HepG2 (cell line): ENCODE results near the gene CIITA. TPM values are rescaled to one million over a fixed set of nuclear protein-coding genes. Genes with fewer than 3 reads are reported as not detected.

ENCODE experiments used
- EHMT2 ChIP-seq: fragments of 200-600 bp; sonication (generic); IDR thresholded peaks from 2 replicates; pipeline ENCODE4 v1.7.0; 2017; ENCODE audit warnings: antibody characterized with exemption, low read depth, low read length, borderline replicate concordance
- ELF1 ChIP-seq: sonication (generic); formaldehyde crosslinking; IDR thresholded peaks from 2 replicates; pipeline ENCODE4 v1.4.0; 2020; ENCODE audit warnings: missing genetic modification reagents
- EZH2 ChIP-seq: conservative IDR thresholded peaks from 2 replicates; pipeline ENCODE4 v1.6.1; 2012; ENCODE audit warnings: mild to moderate bottlenecking, low read depth, low read length, moderate library complexity
- HNF1B ChIP-seq: sonication (generic); formaldehyde crosslinking; IDR thresholded peaks from 2 replicates; pipeline ENCODE4 v1.5.1; 2020; ENCODE audit warnings: mild to moderate bottlenecking, moderate library complexity, missing genetic modification reagents
- IKZF5 ChIP-seq: IDR thresholded peaks from 2 replicates; pipeline ENCODE4 v1.6.1; 2018; ENCODE audit warnings: missing genetic modification reagents, mild to moderate bottlenecking, missing compliant biosample characterization
- MED1 ChIP-seq: sonication (generic); formaldehyde crosslinking; IDR thresholded peaks from 2 replicates; pipeline ENCODE4 v1.4.0; 2020; ENCODE audit warnings: missing genetic modification reagents
- MYPOP ChIP-seq: sonication (generic); formaldehyde crosslinking; IDR thresholded peaks from 2 replicates; pipeline ENCODE4 v1.8.1; 2023; ENCODE audit warnings: mild to moderate bottlenecking, moderate library complexity, missing genetic modification reagents
- NFYC ChIP-seq: IDR thresholded peaks from 2 replicates; pipeline ENCODE4 v1.6.1; 2016; ENCODE audit warnings: missing genetic modification reagents, missing compliant biosample characterization
- NKX3-1 ChIP-seq: sonication (generic); formaldehyde crosslinking; IDR thresholded peaks from 2 replicates; pipeline ENCODE4 v1.5.0; 2020; ENCODE audit warnings: missing genetic modification reagents
- PHF8 ChIP-seq: sonication (generic); formaldehyde crosslinking; IDR thresholded peaks from 2 replicates; pipeline ENCODE4 v1.5.0; 2020; ENCODE audit warnings: missing genetic modification reagents
- SALL1 ChIP-seq: sonication (generic); formaldehyde crosslinking; IDR thresholded peaks from 2 replicates; pipeline ENCODE4 v1.8.0; 2022; ENCODE audit warnings: mild to moderate bottlenecking, missing genetic modification reagents
- SKI ChIP-seq: fragments of 450-650 bp; IDR thresholded peaks from one replicate; pipeline ENCODE4 v1.6.1; 2018; ENCODE audit warnings: mild to moderate bottlenecking; ENCODE audit not compliant: partially characterized antibody
- SPEN ChIP-seq: sonication (generic); formaldehyde crosslinking; IDR thresholded peaks from 2 replicates; pipeline ENCODE4 v1.5.1; 2020; ENCODE audit warnings: low read depth, mild to moderate bottlenecking, missing genetic modification reagents
- SYNCRIP ChIP-seq: fragments of 200-400 bp; formaldehyde crosslinking; IDR thresholded peaks from 2 replicates; pipeline ENCODE4 v1.6.1; 2018; ENCODE audit warnings: mild to moderate bottlenecking, low read depth, low read length; ENCODE audit not compliant: insufficient read depth
- TEAD2 ChIP-seq: sonication (generic); formaldehyde crosslinking; IDR thresholded peaks from 2 replicates; pipeline ENCODE4 v1.9.0; 2021; ENCODE audit warnings: missing genetic modification reagents
- ZFY ChIP-seq: sonication (generic); formaldehyde crosslinking; IDR thresholded peaks from 2 replicates; pipeline ENCODE4 v1.4.0; 2020; ENCODE audit warnings: missing genetic modification reagents
- ZFYVE20 ChIP-seq: sonication (generic); formaldehyde crosslinking; IDR thresholded peaks from 2 replicates; pipeline ENCODE4 v1.8.0; 2023; ENCODE audit warnings: low read depth, mild to moderate bottlenecking, moderate library complexity, missing genetic modification reagents, borderline replicate concordance
- ZNF343 ChIP-seq: sonication (generic); formaldehyde crosslinking; IDR thresholded peaks from 2 replicates; pipeline ENCODE4 v1.4.0; 2020; ENCODE audit warnings: mild to moderate bottlenecking, missing genetic modification reagents
- ZNF550 ChIP-seq: sonication (generic); formaldehyde crosslinking; IDR thresholded peaks from 2 replicates; pipeline ENCODE4 v1.4.0; 2020; ENCODE audit warnings: mild to moderate bottlenecking, missing genetic modification reagents, borderline replicate concordance
- ZNF597 ChIP-seq: sonication (generic); formaldehyde crosslinking; IDR thresholded peaks from 2 replicates; pipeline ENCODE4 v1.5.0; 2020; ENCODE audit warnings: missing genetic modification reagents
- ZNF616 ChIP-seq: sonication (generic); formaldehyde crosslinking; IDR thresholded peaks from 2 replicates; pipeline ENCODE4 v1.5.0; 2020; ENCODE audit warnings: low read depth, mild to moderate bottlenecking, missing genetic modification reagents
- ZSCAN25 ChIP-seq: sonication (generic); formaldehyde crosslinking; IDR thresholded peaks from 2 replicates; pipeline ENCODE4 v1.8.0; 2022; ENCODE audit warnings: mild to moderate bottlenecking, missing genetic modification reagents
- polyA plus RNA-seq, 8 experiments: library from polyadenylated mRNA; depleted of rRNA in 3 of 8; stranded (reverse) in 7 of 8; unstranded in 1 of 8; fragments of >200 nt; fragmentation: Illumina TruSeq in 4 of 8; extraction: Trizol in 4 of 8; gene quantifications; 2 replicates each; pipeline versions ENCODE4 v1.2.1 to v1.2.3, GENCODE V29; 2011 to 2016; ENCODE audit warnings: low read depth in 4 of 8, missing spikeins in 1 of 8, mixed read lengths in 1 of 8; ENCODE audit not compliant: insufficient read depth in 1 of 8
- total RNA-seq, 5 experiments: library from RNA; depleted of rRNA; stranded (reverse); fragments of >200 nt; fragmentation: Illumina TruSeq; extraction: Trizol; gene quantifications; 2 replicates each; pipeline ENCODE4 v1.2.3, GENCODE V29; 2016; ENCODE audit warnings: low read depth in 1 of 5
- TF ChIP-seq, protein P1 (sequence below): sonication (generic); formaldehyde crosslinking; IDR thresholded peaks from 2 replicates; pipeline ENCODE4 v1.8.0; 2022; ENCODE audit warnings: mild to moderate bottlenecking, missing genetic modification reagents
- TF ChIP-seq, protein P2 (sequence below): sonication (generic); formaldehyde crosslinking; IDR thresholded peaks from 2 replicates; pipeline ENCODE4 v1.5.0; 2020; ENCODE audit warnings: missing genetic modification reagents, mild to moderate bottlenecking, borderline replicate concordance

The CIITA gene
- total and polyA plus RNA-seq, 2 of the 13 experiments (the other 11 are each of a cell fraction or from before 2014, with no cell fraction given) = 0.08 to 0.09 TPM

GRCh38 chr16:10923650-10924214 is 46.7 kb downstream of the CIITA start (continued):
- peak; percentile 57; the same call in 1 of the 2 replicates for TF ChIP-seq IKZF5 (CRISPR knock-in tag)
- no peak for TF ChIP-seq NKX3-1 (CRISPR knock-in tag)
- TF ChIP-seq EHMT2 = no peak; the same call in 1 of the 2 replicates
- peak; percentile 69; the same call in 1 of the 2 replicates for TF ChIP-seq ZNF343 (CRISPR knock-in tag)
- no peak for TF ChIP-seq PHF8 (CRISPR knock-in tag)
- TF ChIP-seq, protein P1, sequence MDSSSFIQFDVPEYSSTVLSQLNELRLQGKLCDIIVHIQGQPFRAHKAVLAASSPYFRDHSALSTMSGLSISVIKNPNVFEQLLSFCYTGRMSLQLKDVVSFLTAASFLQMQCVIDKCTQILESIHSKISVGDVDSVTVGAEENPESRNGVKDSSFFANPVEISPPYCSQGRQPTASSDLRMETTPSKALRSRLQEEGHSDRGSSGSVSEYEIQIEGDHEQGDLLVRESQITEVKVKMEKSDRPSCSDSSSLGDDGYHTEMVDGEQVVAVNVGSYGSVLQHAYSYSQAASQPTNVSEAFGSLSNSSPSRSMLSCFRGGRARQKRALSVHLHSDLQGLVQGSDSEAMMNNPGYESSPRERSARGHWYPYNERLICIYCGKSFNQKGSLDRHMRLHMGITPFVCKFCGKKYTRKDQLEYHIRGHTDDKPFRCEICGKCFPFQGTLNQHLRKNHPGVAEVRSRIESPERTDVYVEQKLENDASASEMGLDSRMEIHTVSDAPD (CRISPR knock-in tag) = no peak
- TF ChIP-seq ELF1 (CRISPR knock-in tag) = peak; percentile 43; the same call in 1 of the 2 replicates
- TF ChIP-seq NFYC (CRISPR knock-in tag) = no peak
- peak; percentile 47; the same call in 1 of the 2 replicates for TF ChIP-seq SPEN (CRISPR knock-in tag)
- TF ChIP-seq MED1 (CRISPR knock-in tag) = peak; percentile 68
- no peak for TF ChIP-seq ZSCAN25 (CRISPR knock-in tag)
- no peak for TF ChIP-seq EZH2
- peak; percentile 94 for TF ChIP-seq HNF1B (CRISPR knock-in tag)
- TF ChIP-seq SALL1 (CRISPR knock-in tag) = peak; percentile 86; the same call in 1 of the 2 replicates
- TF ChIP-seq ZNF616 (CRISPR knock-in tag) = no peak
- no peak for TF ChIP-seq SKI
- no peak for TF ChIP-seq ZNF550
- peak; percentile 59 for TF ChIP-seq ZFY (CRISPR knock-in tag)
- no peak for TF ChIP-seq ZFYVE20 (CRISPR knock-in tag)
- no peak for TF ChIP-seq ZNF597
- TF ChIP-seq, protein P2, sequence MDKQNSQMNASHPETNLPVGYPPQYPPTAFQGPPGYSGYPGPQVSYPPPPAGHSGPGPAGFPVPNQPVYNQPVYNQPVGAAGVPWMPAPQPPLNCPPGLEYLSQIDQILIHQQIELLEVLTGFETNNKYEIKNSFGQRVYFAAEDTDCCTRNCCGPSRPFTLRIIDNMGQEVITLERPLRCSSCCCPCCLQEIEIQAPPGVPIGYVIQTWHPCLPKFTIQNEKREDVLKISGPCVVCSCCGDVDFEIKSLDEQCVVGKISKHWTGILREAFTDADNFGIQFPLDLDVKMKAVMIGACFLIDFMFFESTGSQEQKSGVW (CRISPR knock-in tag) = no peak
- TF ChIP-seq TEAD2 (CRISPR knock-in tag) = no peak
- TF ChIP-seq MYPOP (CRISPR knock-in tag) = peak; percentile 52; the same call in 1 of the 2 replicates
- no peak for TF ChIP-seq SYNCRIP
